Suprapubic skin (tissue), 4 donors: ENCODE results near the gene AHNAK.

Source experiments
- CTCF ChIP-seq, 2 donors: fragments of 200-600 bp in 1 of 2; fragments of 450-650 bp in 1 of 2; sonication (generic) in 1 of 2; IDR thresholded peaks; one replicate each; pipeline ENCODE4 v1.5.1; 2016 to 2019; ENCODE audit warnings: antibody characterized with exemption in 2 of 2, mild to moderate bottlenecking in 1 of 2, moderate library complexity in 1 of 2
- EP300 ChIP-seq: sonication (generic); formaldehyde crosslinking; IDR thresholded peaks from one replicate; pipeline ENCODE4 v1.6.1; 2017; ENCODE audit warnings: antibody characterized with exemption
- POLR2A ChIP-seq, 2 donors: fragments of 450-650 bp; IDR thresholded peaks; one replicate each; pipeline ENCODE4 v1.6.1; 2017; ENCODE audit warnings: antibody characterized with exemption in 2 of 2, mild to moderate bottlenecking in 2 of 2, moderate library complexity in 2 of 2
- POLR2AphosphoS5 ChIP-seq, 3 donors: sonication (generic); formaldehyde crosslinking; IDR thresholded peaks; one replicate each; pipeline ENCODE4 v1.6.1; 2017; ENCODE audit warnings: antibody characterized with exemption in 3 of 3

DNA sequence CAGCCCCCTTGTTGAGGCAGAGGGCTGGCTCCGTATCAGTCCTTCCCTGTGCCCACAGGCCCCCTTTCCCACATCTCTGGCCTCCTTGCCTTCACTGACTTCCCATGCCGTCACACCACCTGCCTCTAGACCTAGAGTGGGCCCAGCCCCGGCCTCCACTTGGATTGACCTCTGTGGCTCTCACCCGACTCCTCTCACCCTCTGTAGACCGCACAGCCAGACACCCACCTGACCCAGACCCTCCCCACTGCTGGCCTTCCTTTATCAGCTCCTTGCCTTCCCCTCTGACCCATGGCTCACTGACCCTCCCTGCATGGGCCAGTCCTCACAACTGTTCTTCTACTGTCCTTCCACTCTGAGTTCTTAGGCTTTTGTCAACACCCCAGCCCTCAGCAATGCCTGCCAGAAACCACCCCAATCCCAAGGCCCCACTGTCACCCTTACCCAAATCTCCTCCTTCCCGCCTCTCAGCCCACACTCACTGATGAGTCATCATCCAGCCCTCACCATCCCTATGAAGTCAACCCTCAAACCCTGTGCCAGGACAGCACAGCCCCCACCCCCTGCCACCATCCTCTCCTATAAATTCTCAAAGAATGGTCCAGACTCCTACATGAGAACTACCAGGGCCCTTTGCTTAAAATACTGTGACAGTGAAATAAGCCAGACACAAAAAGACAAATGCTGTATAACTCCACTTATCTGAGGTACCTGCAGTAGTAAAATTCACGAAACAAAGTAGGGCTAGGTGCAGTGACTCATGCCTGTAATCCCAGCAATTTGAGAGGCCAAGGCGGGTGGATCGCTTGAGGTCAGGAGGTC, 74.3 kb downstream of the AHNAK start:
- no peak for TF ChIP-seq CTCF (IDR thresholded peaks at IDR 0.05)
- no peak for TF ChIP-seq EP300
- no peak for TF ChIP-seq POLR2A (IDR thresholded peaks at IDR 0.05)
- no peak for TF ChIP-seq POLR2AphosphoS5 (IDR thresholded peaks at IDR 0.05)
